Erythroblast (primary cell): ENCODE results near the gene ZBTB8B.

Experiments
- GATA1 ChIP-seq: IDR thresholded peaks from 2 replicates; pipeline ENCODE4 v1.6.1; 2011; ENCODE audit warnings: low read depth, mild to moderate bottlenecking, control low read depth, low read length, moderate library complexity
- POLR2A ChIP-seq: IDR thresholded peaks from 2 replicates; pipeline ENCODE4 v1.6.1; 2011; ENCODE audit warnings: mild to moderate bottlenecking, low read length

GRCh38 chr1:32455958-32456357 lies 8.9 kb upstream of the ZBTB8B start:
- no peak for TF ChIP-seq POLR2A
- TF ChIP-seq GATA1, result no peak
